ENCODE data around the gene SLC66A3.

Gene SLC66A3

DNA sequence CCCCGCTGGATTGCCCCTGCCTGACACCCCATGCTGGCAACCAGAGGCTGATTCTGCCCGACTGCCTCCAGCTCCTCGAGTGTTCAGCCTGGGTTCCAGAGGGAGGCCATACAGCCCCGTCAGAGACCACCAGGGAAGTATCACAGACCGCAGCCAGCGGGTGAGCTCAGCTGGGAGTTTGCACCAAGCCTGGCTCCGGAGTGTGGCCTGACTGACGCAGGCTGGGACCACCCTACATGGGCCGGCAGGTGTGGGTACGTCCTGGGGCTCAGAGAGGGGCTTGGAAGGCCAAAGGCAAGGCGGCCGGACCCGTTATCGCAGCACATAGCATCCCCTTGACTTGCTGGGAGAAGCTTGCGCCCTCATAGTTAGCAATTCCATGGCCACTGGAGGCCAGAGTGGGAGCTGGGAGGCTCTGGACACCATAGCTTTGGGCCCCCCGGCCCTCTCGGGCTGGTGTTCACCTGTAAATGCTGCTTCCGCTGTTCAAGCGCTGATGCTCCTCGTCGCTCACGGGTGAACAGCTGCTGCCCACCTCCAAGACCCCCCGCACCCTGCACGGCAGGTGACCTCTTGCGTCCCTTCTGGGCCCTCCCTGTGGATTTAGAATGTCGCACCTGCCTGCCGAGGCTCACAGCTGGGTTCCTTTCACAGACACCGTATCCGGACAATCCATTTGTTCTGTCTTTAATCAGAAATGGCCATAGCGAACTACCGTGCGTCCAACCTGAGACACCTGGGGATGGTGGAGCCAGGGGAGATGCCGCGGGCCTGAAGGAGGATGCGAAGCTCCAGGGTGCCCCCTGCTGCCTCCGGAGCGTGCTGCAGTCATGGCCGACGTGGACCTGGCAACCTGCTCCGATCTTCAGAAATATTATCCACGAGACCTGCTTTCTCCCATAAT is 31.2 kb upstream of the SLC66A3 start:
- no peak for TF ChIP-seq TAF1 (IDR thresholded peaks at IDR 0.05; ENCODE audit: low read depth, low read length)
- TF ChIP-seq PAX5 (IDR thresholded peaks at IDR 0.05; ENCODE audit: insufficient read depth, low read length, severe bottlenecking): no peak
- TF ChIP-seq POLR2AphosphoS5 (IDR thresholded peaks at IDR 0.05; ENCODE audit: low read depth, low read length): no peak
- no peak for TF ChIP-seq POU2F2 (IDR thresholded peaks at IDR 0.05; ENCODE audit: low read depth, low read length)
- TF ChIP-seq POLR2A (IDR thresholded peaks at IDR 0.05; ENCODE audit: low read depth, low read length): no peak
- TF ChIP-seq SPI1 (IDR thresholded peaks at IDR 0.05; ENCODE audit: low read depth, low read length): no peak
- peak; percentile 56 for FAIRE-seq

DNA sequence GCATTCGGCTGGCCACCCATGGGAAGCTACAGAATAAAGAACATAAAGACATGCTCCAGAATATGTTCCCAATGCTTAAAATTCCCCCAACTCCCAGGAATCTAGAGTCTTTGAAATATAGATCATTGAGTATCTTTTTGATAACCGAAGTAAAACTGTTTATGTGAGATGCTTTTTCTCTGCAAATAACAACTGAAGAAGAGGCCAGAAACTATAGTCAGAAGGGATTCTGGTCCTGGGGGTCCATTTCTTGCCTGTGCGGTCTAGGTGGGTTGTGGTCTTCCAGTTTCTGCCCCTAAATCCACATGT is 30.6 kb upstream of the SLC66A3 start:
- TF ChIP-seq SPI1 (IDR thresholded peaks at IDR 0.05; ENCODE audit: low read depth, low read length) (no peak), POLR2AphosphoS5 (IDR thresholded peaks at IDR 0.05; ENCODE audit: low read depth, low read length) (no peak), PAX5 (IDR thresholded peaks at IDR 0.05; ENCODE audit: insufficient read depth, low read length, severe bottlenecking) (no peak), TAF1 (IDR thresholded peaks at IDR 0.05; ENCODE audit: low read depth, low read length) (no peak), POU2F2 (IDR thresholded peaks at IDR 0.05; ENCODE audit: low read depth, low read length) (no peak), POLR2A (IDR thresholded peaks at IDR 0.05; ENCODE audit: low read depth, low read length) (no peak)
- FAIRE-seq: no peak
- no peak for DNase-seq (ENCODE audit: insufficient read length, low spot score)

More for the DNA sequence above, 31.2 kb upstream of the SLC66A3 start:
- peak; percentile 78 for DNase-seq (ENCODE audit: insufficient read length, low spot score)

DNA sequence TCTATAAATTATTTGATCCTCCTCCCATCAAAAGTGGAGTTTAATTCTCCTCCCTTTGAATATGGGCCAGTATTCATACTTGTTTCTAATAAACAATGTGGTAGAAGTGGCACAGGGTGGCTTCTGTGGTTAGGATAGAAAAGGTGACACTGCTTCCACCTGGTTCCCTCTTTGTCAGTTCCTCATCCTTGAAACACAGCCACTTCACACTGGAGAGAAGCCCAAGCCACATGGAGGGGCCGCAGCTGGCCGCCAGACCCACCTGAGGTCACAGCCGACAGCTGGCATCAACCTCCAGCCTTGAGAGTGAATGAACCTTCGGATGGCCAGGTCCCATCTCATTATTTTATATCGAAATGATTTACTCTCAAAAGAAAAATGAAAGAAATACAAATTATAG is 27.5 kb upstream of the SLC66A3 start:
- DNase-seq (ENCODE audit: insufficient read length, low spot score): no peak
- TF ChIP-seq SPI1 (IDR thresholded peaks at IDR 0.05; ENCODE audit: low read depth, low read length) (no peak), POLR2AphosphoS5 (IDR thresholded peaks at IDR 0.05; ENCODE audit: low read depth, low read length) (no peak)
- FAIRE-seq: no peak

DNA sequence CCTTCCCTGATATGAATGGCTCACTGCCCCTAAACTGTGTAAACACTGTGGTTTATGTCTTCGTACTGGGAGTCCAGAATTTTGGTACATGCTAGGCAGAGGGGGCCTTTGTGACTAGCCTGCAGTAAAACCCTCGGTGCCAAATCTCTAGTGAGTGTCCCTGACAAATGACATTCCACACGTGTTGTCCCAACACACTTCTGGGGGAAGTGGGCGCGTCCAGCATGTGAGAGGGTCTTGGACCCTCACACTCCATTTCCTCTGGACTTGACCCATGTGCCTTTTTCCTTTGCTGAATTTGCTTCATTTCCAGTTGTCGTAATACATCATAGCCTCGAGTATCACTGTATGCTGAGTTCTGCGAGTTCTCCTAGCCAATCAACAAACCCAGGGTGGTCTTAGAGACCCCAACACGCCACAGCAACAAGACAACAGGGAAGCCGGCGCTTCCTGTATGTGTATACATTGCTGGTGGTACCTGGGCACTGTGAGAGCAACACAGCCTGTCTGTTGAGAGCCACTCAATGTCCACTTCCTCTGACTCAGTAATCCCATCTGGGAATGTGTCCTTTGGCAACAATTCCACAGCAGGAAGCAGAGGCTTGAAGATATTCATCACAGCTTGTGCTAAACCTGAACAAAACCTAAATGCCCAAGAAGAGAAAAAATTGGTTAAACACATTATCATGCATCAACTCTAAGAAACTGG is 26.9 kb upstream of the SLC66A3 start:
- DNase-seq (ENCODE audit: insufficient read length, low spot score): no peak
- no peak for FAIRE-seq
- TF ChIP-seq POLR2A (IDR thresholded peaks at IDR 0.05; ENCODE audit: low read depth, low read length): no peak
- TF ChIP-seq PAX5 (IDR thresholded peaks at IDR 0.05; ENCODE audit: insufficient read depth, low read length, severe bottlenecking): no peak
- no peak for TF ChIP-seq POLR2AphosphoS5 (IDR thresholded peaks at IDR 0.05; ENCODE audit: low read depth, low read length)
- TF ChIP-seq SPI1 (IDR thresholded peaks at IDR 0.05; ENCODE audit: low read depth, low read length): no peak
- no peak for TF ChIP-seq POU2F2 (IDR thresholded peaks at IDR 0.05; ENCODE audit: low read depth, low read length)
- TF ChIP-seq TAF1 (IDR thresholded peaks at IDR 0.05; ENCODE audit: low read depth, low read length): no peak

DNA sequence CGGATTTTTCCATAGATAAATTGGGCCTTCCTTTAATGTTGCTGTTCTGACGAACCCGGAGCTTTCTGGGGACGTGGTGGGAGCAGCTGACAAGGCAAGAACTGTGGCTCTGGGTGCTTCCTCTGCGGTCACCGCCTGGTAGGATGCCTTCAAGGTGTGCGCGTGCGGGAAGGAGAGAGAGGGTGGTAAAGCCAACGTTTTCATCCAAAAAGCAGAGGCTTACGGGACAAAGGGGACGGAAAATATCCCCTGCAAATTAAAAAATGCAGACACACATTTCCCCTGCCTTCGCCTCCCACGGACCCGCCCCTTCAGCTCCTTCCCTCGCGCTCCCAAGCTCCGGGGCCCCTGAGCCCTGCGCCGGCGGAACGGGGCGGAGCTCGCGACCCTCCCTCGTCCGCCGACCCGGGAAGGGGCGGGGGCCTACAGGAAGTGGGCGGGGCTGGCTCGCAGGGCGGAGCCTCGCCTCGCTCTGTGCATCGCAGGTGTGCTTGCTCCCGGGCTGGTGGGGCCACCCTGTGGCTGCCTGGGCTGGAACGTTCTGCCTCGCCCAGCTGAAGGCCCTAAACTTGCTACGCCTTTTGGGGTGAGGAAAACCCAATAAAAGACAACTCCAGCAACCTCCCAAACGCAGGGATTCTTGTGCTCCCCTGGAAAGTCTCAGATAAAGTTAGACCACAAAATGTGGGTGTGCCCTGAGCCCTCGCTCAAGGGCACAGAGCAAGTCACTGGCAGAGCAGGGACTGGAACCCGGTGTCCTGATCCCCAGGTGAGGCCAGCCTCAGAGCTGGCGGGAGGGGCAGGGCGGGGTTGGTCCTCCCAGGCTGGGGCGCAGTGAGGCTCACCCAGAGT is 25.4 kb upstream of the SLC66A3 start:
- TF ChIP-seq PAX5 (IDR thresholded peaks at IDR 0.05; ENCODE audit: insufficient read depth, low read length, severe bottlenecking): no peak
- FAIRE-seq: peak; percentile 20
- DNase-seq (ENCODE audit: insufficient read length, low spot score): peak; percentile 69

DNA sequence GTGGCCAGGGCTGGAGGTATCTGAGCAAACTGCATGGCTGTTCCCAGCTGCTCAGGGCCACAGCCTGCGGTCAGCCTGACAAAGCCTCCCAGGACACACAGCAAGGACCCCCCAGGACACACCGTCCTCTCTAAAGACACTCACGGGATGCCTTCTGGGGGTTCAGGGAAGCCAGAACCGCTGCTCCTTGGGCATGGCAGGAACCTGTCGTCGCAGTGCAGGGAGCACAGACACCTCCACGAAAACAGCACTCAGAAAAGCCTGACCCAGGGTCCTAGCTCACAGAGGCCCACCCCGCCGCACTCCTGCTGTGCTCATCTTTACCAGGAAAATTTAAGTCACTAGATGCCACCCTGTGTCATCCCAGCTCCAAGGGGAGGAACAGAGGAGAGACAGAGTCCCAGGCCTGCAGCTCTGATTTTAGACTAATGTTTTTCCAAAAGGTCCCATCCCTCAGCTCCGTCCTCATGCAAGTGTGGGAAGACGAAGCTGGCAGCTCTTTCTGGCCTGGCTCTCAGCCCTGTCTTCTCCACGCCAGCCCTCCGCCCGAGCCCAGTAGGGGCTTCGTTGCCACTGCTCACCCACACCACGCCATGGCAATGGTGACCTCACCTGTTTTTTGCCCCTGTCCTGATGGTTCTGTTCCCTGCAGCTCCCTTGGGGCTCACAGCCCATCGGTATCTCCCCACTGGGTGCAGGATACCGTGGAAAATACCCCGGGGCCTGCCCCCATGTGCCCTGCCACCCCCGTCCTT is 23.9 kb upstream of the SLC66A3 start:
- DNase-seq (ENCODE audit: insufficient read length, low spot score) (no peak), FAIRE-seq (no peak)
- TF ChIP-seq PAX5 (IDR thresholded peaks at IDR 0.05; ENCODE audit: insufficient read depth, low read length, severe bottlenecking) (no peak), POLR2AphosphoS5 (IDR thresholded peaks at IDR 0.05; ENCODE audit: low read depth, low read length) (no peak)

DNA sequence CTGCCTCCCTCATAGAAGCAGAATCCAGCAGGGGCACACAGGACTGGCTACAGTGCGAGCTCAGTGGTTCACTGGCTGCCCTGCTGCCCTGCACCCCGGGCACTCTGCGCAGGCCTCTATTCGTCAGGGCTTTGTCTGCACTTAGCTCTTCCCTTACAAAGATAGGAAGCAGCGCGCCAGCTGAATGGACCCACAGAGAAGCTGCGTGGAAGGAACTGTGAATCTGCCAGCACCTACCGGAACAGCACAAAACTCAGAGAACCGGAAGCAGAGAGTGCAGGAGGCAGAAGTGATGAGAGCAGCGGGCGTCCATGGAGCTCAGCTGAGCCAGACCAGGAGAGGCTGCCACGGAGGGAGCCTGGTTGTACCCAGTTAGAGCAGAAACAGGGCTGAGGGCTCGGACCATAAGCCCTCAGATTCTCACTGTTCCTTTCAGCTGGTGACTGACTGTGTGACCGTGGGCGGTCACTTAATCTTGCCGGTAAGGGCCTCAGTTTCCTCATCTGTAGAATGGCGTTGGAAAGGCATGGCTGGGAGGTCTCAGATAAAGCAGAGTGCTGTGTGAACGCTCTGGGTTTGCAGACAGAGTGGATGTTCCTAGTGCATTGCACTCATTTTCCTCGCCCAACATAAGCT is 23.1 kb upstream of the SLC66A3 start:
- no peak for TF ChIP-seq TAF1 (IDR thresholded peaks at IDR 0.05; ENCODE audit: low read depth, low read length)
- TF ChIP-seq POLR2A (IDR thresholded peaks at IDR 0.05; ENCODE audit: low read depth, low read length): no peak
- no peak for TF ChIP-seq POU2F2 (IDR thresholded peaks at IDR 0.05; ENCODE audit: low read depth, low read length)
- no peak for TF ChIP-seq PAX5 (IDR thresholded peaks at IDR 0.05; ENCODE audit: insufficient read depth, low read length, severe bottlenecking)
- no peak for TF ChIP-seq POLR2AphosphoS5 (IDR thresholded peaks at IDR 0.05; ENCODE audit: low read depth, low read length)
- TF ChIP-seq SPI1 (IDR thresholded peaks at IDR 0.05; ENCODE audit: low read depth, low read length): no peak
- DNase-seq (ENCODE audit: insufficient read length, low spot score): no peak
- FAIRE-seq: no peak

DNA sequence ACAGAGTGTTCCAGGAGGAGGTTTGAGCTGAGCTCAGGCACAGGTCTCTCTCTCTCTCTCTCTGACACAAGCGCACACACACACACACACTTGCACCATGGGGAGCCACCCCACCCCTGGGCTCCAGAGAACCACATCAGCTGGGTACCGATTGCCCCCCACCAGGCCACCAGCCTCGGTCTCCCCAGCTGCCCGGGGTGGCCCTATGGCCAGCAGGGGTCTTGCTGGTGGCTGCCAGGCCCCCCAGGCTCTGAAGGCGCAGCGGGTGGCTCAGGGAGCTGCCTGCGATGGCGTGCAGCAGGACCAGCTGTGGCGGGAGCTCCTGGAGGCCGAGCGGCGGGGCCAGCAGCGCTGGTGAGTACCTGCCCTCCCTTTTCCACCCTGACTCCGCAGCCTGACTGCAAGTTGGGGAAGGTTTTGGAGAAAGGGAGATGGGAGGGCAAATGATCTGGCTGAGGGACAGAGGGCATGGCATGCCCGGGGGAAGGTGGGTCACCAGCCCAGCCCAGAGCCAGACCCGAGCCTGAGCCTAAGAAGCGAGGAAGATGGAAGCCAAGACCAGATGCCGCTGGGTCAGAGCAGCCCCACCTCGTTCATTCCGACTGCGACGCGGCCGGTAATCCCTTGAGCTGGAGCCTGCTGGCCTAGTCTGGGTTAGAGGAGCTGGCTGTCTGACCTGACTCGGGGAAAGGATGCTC is 21.9 kb upstream of the SLC66A3 start:
- DNase-seq (ENCODE audit: insufficient read length, low spot score) (no peak), FAIRE-seq (no peak)
- TF ChIP-seq POU2F2 (IDR thresholded peaks at IDR 0.05; ENCODE audit: low read depth, low read length): no peak
- TF ChIP-seq POLR2AphosphoS5 (IDR thresholded peaks at IDR 0.05; ENCODE audit: low read depth, low read length): no peak
- TF ChIP-seq TAF1 (IDR thresholded peaks at IDR 0.05; ENCODE audit: low read depth, low read length): no peak
- TF ChIP-seq POLR2A (IDR thresholded peaks at IDR 0.05; ENCODE audit: low read depth, low read length): no peak
- no peak for TF ChIP-seq SPI1 (IDR thresholded peaks at IDR 0.05; ENCODE audit: low read depth, low read length)
- no peak for TF ChIP-seq PAX5 (IDR thresholded peaks at IDR 0.05; ENCODE audit: insufficient read depth, low read length, severe bottlenecking)
